Measurements from ENCODE around the gene FARS2. TPM values are rescaled to one million over a fixed set of nuclear protein-coding genes. Genes with fewer than 3 reads are reported as not detected.
A peak's percentile ranks its signal among the peaks of the same experiment; 100 is the strongest.

FARS2 gene
- 10 to 100 TPM; 11.1 to 14.2 TPM for total RNA-seq
- polyA plus RNA-seq, result 1 to 10 TPM; 6.3 to 9.9 TPM
- long read RNA-seq, donor 1, transcript FARS2-201 (7 exons, 1,663 nt), result major isoform, 55 of 83 reads
- long read RNA-seq, donor 1, partial matches to known transcripts, result 1 of 83 reads
- long read RNA-seq, donor 1, other reads (novel, unspliced or antisense), result 23 of 83 reads
- long read RNA-seq, donor 2, transcript FARS2-201 (7 exons, 1,663 nt), result major isoform, 6 of 29 reads
- long read RNA-seq, donor 2, partial matches to known transcripts, result 2 of 29 reads
- long read RNA-seq, donor 2, other reads (novel, unspliced or antisense), result 21 of 29 reads

DNA sequence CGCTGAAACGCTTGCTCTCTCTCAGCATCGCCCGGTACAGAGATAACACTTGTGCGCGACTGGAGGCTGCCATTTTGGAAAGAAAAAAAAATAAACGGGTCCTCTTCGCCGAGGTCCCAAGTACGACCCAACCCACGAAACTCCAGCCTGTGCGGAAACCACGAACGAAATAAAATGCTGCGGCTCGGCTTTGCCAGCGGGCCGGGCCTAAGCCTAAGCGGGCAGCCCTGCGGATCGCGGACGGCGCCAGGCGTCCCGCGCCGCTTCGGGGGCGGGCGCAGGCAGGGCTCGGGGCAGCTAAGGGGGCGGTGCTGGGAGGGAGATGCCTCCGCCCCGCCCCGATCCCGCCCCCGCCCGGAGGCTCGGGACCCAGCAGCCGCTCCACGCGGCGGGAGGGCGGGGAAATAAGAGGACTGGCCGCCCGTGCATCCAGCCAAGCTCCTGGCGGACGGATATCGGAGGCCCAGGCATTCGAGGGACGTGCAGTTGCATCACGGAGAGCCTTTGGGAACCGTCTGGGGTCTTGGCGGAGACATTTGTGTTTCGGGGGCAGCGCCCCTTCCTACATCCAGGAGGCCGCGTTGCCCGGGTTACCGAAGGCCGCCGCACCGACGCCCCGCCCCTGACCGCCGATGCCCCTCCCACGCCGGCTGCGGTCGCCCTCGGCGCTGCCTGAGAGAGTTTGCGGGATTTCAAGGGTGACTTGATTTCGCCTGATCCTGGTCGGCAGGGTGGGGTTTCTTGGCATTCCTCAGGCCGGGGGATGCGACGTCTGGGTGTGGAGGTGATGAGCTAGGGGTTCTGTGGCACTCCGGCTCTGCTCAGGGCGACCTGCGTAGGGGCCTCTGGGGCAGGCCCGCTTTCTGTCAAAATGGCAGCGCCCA, at the start of gene FARS2, which contains the start of gene LYRM4:
Gene FARS2 (plus strand): TSS at position 853 of the 884 bp plus-strand sequence.
Gene LYRM4 (minus strand): TSS at position 290 of the 884 bp plus-strand sequence. CDS start 217 bp downstream, at position 73.
- WGBS, 2 donors, result 0% methylated on average over 81 to 85 of the region's 85 CpGs

DNA sequence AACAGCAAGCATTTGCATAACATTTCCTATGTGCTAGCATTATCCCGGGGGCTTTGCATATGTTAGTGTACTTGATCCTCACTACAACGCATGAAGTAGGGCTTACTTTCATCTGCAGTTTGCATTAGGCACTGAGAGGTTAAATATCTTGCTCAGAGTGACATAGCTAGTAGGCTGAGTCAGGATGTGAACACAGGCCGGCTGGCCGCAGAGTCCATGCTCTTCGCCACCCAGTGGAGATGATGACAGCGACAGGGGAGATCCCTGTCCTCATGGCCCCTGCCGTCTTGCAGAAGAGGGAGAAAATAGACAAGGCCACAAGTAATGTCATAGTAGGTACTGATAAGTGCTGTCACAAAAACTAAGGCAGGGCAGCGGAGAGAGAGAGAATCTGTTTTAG, 47.5 kb upstream of the FARS2 start:
- no peaks in the 10 kb centered on the region for H3K27me3 ChIP-seq (ENCODE audit: control insufficient read depth in 1 of 2, insufficient read depth in 2 of 2, low read length in 1 of 2)
- H3K4me1 ChIP-seq (ENCODE audit: control insufficient read depth in 1 of 2, insufficient read depth in 2 of 2, low read length in 2 of 2), result no peaks in the 10 kb centered on the region
- no peak overlapping the region for H3K27ac ChIP-seq (ENCODE audit: low read depth in 1 of 2, low read length in 2 of 2)
- 23 to 37% methylated on average over 8 of the region's 8 CpGs for WGBS, 2 donors
- H3K36me3 ChIP-seq (ENCODE audit: control insufficient read depth in 1 of 2, insufficient read depth in 2 of 2, low read length in 1 of 2), result no peaks in the 10 kb centered on the region
- DNase-seq, result peak in 1 of 2 donors; percentile 57
- H3K4me3 ChIP-seq (ENCODE audit: low read length in 2 of 2), result no peak overlapping the region
- no peak for ATAC-seq (ENCODE audit: low FRiP score)
- intact Hi-C loops (cut with DNase I), result loop anchor here (2.0 to 5.0 kb wide), 2 partner anchors 47 to 67 kb away; partner anchors contain the start of genes FARS2 (in 1 of the 2) and LYRM4 (in 1 of the 2)
- no peaks in the 10 kb centered on the region for H3K9me3 ChIP-seq (ENCODE audit: control insufficient read depth, low read length)

More for the DNA sequence above, at the start of gene FARS2, which contains the start of gene LYRM4:
- Histone ChIP-seq H3K9me3 (ENCODE audit: control insufficient read depth, low read length) (no peaks in the 10 kb centered on the region), H3K4me1 (ENCODE audit: control insufficient read depth in 1 of 2, insufficient read depth in 2 of 2, low read length in 2 of 2) (peaks cover 0 to 7% of the 10 kb centered on the region in 2 donors), H3K4me3 (ENCODE audit: low read length in 2 of 2) (peak within 1 kb of the TSS; percentile 75 to 90), H3K27me3 (ENCODE audit: control insufficient read depth in 1 of 2, insufficient read depth in 2 of 2, low read length in 1 of 2) (no peaks in the 10 kb centered on the region), H3K27ac (ENCODE audit: low read depth in 1 of 2, low read length in 2 of 2) (peak within 1 kb of the TSS; percentile 71 to 72), H3K36me3 (ENCODE audit: control insufficient read depth in 1 of 2, insufficient read depth in 2 of 2, low read length in 1 of 2) (no peaks in the 10 kb centered on the region)
- intact Hi-C loops (cut with DNase I), result loop anchor here in 1 of 2 donors (2.0 to 10.0 kb wide), 3 partner anchors 46 to 504 kb away; no protein-coding TSS in a partner anchor
- ATAC-seq (ENCODE audit: low FRiP score) (peak; percentile 99), DNase-seq (peak; percentile 94 to 96)

DNA sequence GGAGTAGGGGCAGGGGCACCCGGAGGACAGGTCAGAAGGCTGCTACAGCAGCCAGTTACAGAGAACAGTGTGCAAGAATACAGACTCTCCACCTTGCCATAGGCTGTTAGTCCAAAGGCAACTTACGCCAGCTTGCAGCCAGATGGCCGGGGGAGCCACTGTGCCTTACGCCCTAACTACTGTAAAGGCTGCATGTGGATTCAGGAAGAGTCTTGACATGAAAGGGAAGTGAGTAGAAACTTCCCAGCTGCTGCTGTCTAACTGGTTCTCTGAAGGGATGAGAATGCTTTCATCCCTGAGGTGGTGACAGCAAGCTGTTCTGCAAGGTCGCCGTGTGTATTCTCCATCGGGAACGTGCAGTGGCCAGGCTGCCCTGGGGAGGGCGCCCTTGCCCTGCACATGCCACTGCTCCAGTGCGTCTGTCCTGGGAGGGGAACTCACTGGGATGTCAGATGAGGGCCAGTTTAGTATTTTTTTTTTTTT, 46.7 kb upstream of the FARS2 start:
- Histone ChIP-seq H3K27ac (ENCODE audit: low read depth in 1 of 2, low read length in 2 of 2) (no peak overlapping the region), H3K4me1 (ENCODE audit: control insufficient read depth in 1 of 2, insufficient read depth in 2 of 2, low read length in 2 of 2) (no peaks in the 10 kb centered on the region), H3K27me3 (ENCODE audit: control insufficient read depth in 1 of 2, insufficient read depth in 2 of 2, low read length in 1 of 2) (no peaks in the 10 kb centered on the region), H3K36me3 (ENCODE audit: control insufficient read depth in 1 of 2, insufficient read depth in 2 of 2, low read length in 1 of 2) (no peaks in the 10 kb centered on the region), H3K9me3 (ENCODE audit: control insufficient read depth, low read length) (no peaks in the 10 kb centered on the region), H3K4me3 (ENCODE audit: low read length in 2 of 2) (no peak overlapping the region)
- ATAC-seq (ENCODE audit: low FRiP score) (peak; percentile 93), DNase-seq (peak; percentile 60 to 80)
- intact Hi-C loops (cut with DNase I), result loop anchor here (1.0 to 5.0 kb wide), 3 partner anchors 46 to 71 kb away; partner anchors contain the start of genes FARS2 (in 1 of the 2) and LYRM4 (in 1 of the 2)
- 10 to 16% methylated on average over 10 of the region's 10 CpGs for WGBS, 2 donors

DNA sequence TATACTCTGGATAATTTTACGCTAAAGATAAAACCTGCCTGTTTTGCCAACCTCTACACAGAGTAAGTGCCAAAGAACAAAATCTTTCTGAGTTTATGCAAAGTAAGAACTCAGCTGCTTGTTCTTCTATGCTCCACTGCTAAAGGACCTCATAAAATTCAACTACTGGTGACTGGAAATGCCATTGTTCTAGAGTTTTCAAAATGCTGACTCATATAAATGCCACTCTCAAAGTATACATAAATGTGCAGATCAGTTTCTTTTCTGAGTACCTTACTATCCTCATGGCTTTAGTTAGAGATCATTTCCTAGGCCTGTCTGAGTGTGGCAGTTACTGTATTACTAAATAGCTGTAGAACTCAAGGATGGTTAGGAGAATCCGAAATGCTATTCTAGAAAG, 46.2 kb upstream of the FARS2 start:
- ATAC-seq (ENCODE audit: low FRiP score) (peak; percentile 44), DNase-seq (no peak)
- intact Hi-C loops (cut with DNase I), result loop anchor here in 1 of 2 donors (1.0 to 2.0 kb wide), 2 partner anchors 46 to 72 kb away; partner anchors contain the start of genes FARS2 and LYRM4
- H3K27me3 ChIP-seq (ENCODE audit: control insufficient read depth in 1 of 2, insufficient read depth in 2 of 2, low read length in 1 of 2), result no peaks in the 10 kb centered on the region
- 41 to 43% methylated on average over 2 of the region's 2 CpGs for WGBS, 2 donors
- H3K4me1 ChIP-seq (ENCODE audit: control insufficient read depth in 1 of 2, insufficient read depth in 2 of 2, low read length in 2 of 2), result no peaks in the 10 kb centered on the region
- H3K4me3 ChIP-seq (ENCODE audit: low read length in 2 of 2), result no peak overlapping the region
- H3K27ac ChIP-seq (ENCODE audit: low read depth in 1 of 2, low read length in 2 of 2), result no peak overlapping the region
- H3K9me3 ChIP-seq (ENCODE audit: control insufficient read depth, low read length), result no peaks in the 10 kb centered on the region
- H3K36me3 ChIP-seq (ENCODE audit: control insufficient read depth in 1 of 2, insufficient read depth in 2 of 2, low read length in 1 of 2), result no peaks in the 10 kb centered on the region

DNA sequence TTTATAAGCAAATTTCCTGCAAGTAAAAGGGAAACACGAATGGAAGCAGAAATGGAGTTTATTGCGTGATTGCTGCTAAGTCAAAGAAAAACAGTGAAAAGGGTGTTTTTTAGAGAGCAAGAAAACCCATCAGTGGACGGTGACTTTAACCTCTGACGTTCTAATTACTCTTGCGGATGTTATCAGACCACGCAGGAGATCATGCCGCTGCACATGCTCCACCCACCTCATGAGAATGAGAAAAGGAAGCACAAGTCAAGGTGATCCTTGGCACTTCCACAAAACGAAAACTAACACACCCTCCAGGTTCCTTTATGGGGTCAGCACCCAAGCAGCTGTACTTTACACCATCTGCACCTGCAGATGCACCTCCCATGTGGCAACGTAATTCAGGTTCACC, 45.5 kb upstream of the FARS2 start:
- 80 to 86% methylated on average over 9 of the region's 9 CpGs for WGBS, 2 donors
- H3K4me3 ChIP-seq (ENCODE audit: low read length in 2 of 2), result no peak overlapping the region
- no peaks in the 10 kb centered on the region for H3K27me3 ChIP-seq (ENCODE audit: control insufficient read depth in 1 of 2, insufficient read depth in 2 of 2, low read length in 1 of 2)
- H3K9me3 ChIP-seq (ENCODE audit: control insufficient read depth, low read length), result no peaks in the 10 kb centered on the region
- no peaks in the 10 kb centered on the region for H3K36me3 ChIP-seq (ENCODE audit: control insufficient read depth in 1 of 2, insufficient read depth in 2 of 2, low read length in 1 of 2)
- H3K27ac ChIP-seq (ENCODE audit: low read depth in 1 of 2, low read length in 2 of 2), result no peak overlapping the region
- DNase-seq (no peak), ATAC-seq (ENCODE audit: low FRiP score) (no peak)
- H3K4me1 ChIP-seq (ENCODE audit: control insufficient read depth in 1 of 2, insufficient read depth in 2 of 2, low read length in 2 of 2), result no peaks in the 10 kb centered on the region
- intact Hi-C loops (cut with DNase I), result loop anchor here in 1 of 2 donors (1.0 to 2.0 kb wide), 2 partner anchors 45 to 72 kb away; partner anchors contain the start of genes FARS2 and LYRM4

DNA sequence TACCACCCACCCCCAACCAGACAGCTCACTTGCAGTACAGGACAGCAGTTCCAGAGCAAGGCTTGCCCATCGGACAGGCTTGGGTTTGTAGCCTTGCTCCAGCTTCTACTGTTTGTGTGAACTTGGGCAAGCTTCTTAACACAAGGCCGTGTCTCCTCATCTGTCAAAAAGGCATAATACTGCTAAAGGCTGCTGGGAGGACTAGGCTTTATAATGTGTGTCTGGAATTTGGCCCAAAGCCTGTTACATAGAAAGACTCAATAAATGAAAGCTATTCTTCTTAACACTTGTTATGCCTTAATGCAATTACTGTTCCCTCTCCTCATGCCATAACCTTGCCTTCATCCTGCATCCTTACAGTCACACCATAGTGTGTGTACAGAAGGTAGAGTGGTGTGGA, 44.0 kb upstream of the FARS2 start:
- WGBS, 2 donors, result 65 to 74% methylated on average over 2 of the region's 2 CpGs
- Histone ChIP-seq H3K27ac (ENCODE audit: low read depth in 1 of 2, low read length in 2 of 2) (no peak overlapping the region), H3K27me3 (ENCODE audit: control insufficient read depth in 1 of 2, insufficient read depth in 2 of 2, low read length in 1 of 2) (no peaks in the 10 kb centered on the region), H3K4me1 (ENCODE audit: control insufficient read depth in 1 of 2, insufficient read depth in 2 of 2, low read length in 2 of 2) (no peaks in the 10 kb centered on the region), H3K36me3 (ENCODE audit: control insufficient read depth in 1 of 2, insufficient read depth in 2 of 2, low read length in 1 of 2) (no peaks in the 10 kb centered on the region), H3K4me3 (ENCODE audit: low read length in 2 of 2) (no peak overlapping the region), H3K9me3 (ENCODE audit: control insufficient read depth, low read length) (no peaks in the 10 kb centered on the region)
- ATAC-seq (ENCODE audit: low FRiP score), result no peak
- no peak for DNase-seq
- intact Hi-C loops (cut with DNase I), result no loop called here

DNA sequence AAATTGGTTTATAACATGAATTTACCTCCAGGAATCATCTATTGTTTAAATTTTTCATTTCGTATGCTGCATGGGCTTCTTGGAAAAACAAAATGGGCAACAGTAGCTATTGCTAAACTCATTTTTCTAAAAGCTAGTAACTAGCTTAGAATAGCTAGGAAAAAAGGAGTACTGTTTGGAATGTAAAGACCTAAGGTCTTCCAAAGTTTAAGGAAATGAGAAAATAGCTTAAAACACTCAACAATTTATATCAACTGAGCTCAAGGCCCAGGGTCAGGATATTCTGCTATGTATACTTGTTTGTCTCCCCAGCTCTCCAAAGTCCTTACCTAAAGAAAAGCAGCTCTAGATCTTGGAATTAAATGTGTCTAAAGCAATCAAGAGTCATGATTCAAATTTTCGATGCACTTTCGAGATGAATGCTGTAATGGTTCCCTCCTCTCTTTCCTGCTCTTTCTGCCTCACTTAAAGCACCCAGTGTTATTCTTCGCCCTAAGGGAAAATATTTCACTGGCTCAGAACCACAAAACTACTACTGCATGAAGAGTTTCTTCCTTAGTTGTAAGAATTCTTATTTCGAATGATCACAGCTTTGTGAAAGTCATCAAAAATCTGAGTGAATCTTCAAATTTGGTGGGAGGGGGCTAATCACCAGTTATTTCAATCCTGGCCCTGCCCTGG, 42.2 kb upstream of the FARS2 start:
- no peak for DNase-seq
- no peak overlapping the region for H3K4me3 ChIP-seq (ENCODE audit: low read length in 2 of 2)
- intact Hi-C loops (cut with DNase I), result no loop called here
- H3K4me1 ChIP-seq (ENCODE audit: control insufficient read depth in 1 of 2, insufficient read depth in 2 of 2, low read length in 2 of 2), result no peaks in the 10 kb centered on the region
- no peak for ATAC-seq (ENCODE audit: low FRiP score)
- H3K27ac ChIP-seq (ENCODE audit: low read depth in 1 of 2, low read length in 2 of 2), result no peak overlapping the region
- H3K36me3 ChIP-seq (ENCODE audit: control insufficient read depth in 1 of 2, insufficient read depth in 2 of 2, low read length in 1 of 2), result no peaks in the 10 kb centered on the region
- 9 to 17% methylated on average over 5 of the region's 5 CpGs for whole genome bisulfite sequencing, 2 donors
- no peaks in the 10 kb centered on the region for H3K27me3 ChIP-seq (ENCODE audit: control insufficient read depth in 1 of 2, insufficient read depth in 2 of 2, low read length in 1 of 2)
- H3K9me3 ChIP-seq (ENCODE audit: control insufficient read depth, low read length), result no peaks in the 10 kb centered on the region

DNA sequence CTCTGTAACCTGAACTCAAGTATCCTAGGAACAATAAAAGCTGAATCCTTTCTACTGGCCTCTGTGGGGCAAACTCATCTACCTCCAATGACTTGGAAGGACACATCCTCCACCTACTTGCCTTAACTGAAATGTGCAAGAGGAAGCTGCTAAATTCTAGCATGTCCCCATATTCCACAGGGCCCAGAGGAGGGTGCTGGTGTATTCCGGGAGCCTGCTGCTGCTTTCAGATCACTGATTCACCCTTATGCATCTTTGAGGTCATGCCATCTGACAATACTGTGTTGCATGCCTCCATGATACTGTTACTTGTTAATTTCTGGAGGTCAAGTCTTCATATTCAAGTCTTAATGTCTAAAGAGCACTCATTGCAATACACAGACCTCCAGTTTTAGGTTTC, 40.9 kb upstream of the FARS2 start:
- no peaks in the 10 kb centered on the region for H3K36me3 ChIP-seq (ENCODE audit: control insufficient read depth in 1 of 2, insufficient read depth in 2 of 2, low read length in 1 of 2)
- no peak overlapping the region for H3K4me3 ChIP-seq (ENCODE audit: low read length in 2 of 2)
- H3K27ac ChIP-seq (ENCODE audit: low read depth in 1 of 2, low read length in 2 of 2), result no peak overlapping the region
- no peaks in the 10 kb centered on the region for H3K27me3 ChIP-seq (ENCODE audit: control insufficient read depth in 1 of 2, insufficient read depth in 2 of 2, low read length in 1 of 2)
- DNase-seq (no peak), ATAC-seq (ENCODE audit: low FRiP score) (no peak)
- WGBS, 2 donors, result 93 to 96% methylated on average over 1 of the region's 1 CpG
- H3K9me3 ChIP-seq (ENCODE audit: control insufficient read depth, low read length), result no peaks in the 10 kb centered on the region
- no peaks in the 10 kb centered on the region for H3K4me1 ChIP-seq (ENCODE audit: control insufficient read depth in 1 of 2, insufficient read depth in 2 of 2, low read length in 2 of 2)
- intact Hi-C loops (cut with DNase I), result no loop called here
